ENCODE data around the gene MXRA7.

The MXRA7 gene

GRCh38 chr17:76683011-76683755 lies 27.6 kb downstream of the MXRA7 start:
- H2AFZ ChIP-seq (ENCODE audit: low read depth, low read length, severe bottlenecking) = no peak overlapping the region
- H4K20me1 ChIP-seq (ENCODE audit: low read depth, low read length) = no peaks in the 10 kb centered on the region
- no peaks in the 10 kb centered on the region for H3K27me3 ChIP-seq (ENCODE audit: low read length)
- no peak overlapping the region for H3K9ac ChIP-seq (ENCODE audit: low read length)
- H3K9me2 ChIP-seq (replicated peaks; ENCODE audit: insufficient read depth, low read length) = no peaks in the 10 kb centered on the region
- H3K36me3 ChIP-seq (ENCODE audit: low read length) = no peaks in the 10 kb centered on the region
- H3F3A ChIP-seq (ENCODE audit: insufficient read depth) = no peaks in the 10 kb centered on the region
- TF ChIP-seq CTCF (IDR thresholded peaks at IDR 0.05; ENCODE audit: insufficient read depth, low read length, poor library complexity, severe bottlenecking) (peak; percentile 18), EZH2phosphoT487 (conservative IDR thresholded peaks at IDR 0.05; ENCODE audit: low read length) (no peak)
- no peak overlapping the region for H3K4me2 ChIP-seq (ENCODE audit: low read depth, low read length, poor library complexity, severe bottlenecking)
- no peak overlapping the region for H3K27ac ChIP-seq (ENCODE audit: low read depth, low read length)
- no peaks in the 10 kb centered on the region for H3K9me3 ChIP-seq (ENCODE audit: insufficient read depth, low read length)
- no peak overlapping the region for H3K4me3 ChIP-seq (ENCODE audit: insufficient read depth, low read length, poor library complexity, severe bottlenecking)
- no peaks in the 10 kb centered on the region for H3K79me2 ChIP-seq (ENCODE audit: insufficient read depth, low read length)

- H3K9me3 ChIP-seq (ENCODE audit: insufficient read depth, low read length) = no peaks in the 10 kb centered on the region
- no peak for TF ChIP-seq EZH2phosphoT487 (conservative IDR thresholded peaks at IDR 0.05; ENCODE audit: low read length)
- no peak for TF ChIP-seq CTCF (IDR thresholded peaks at IDR 0.05; ENCODE audit: insufficient read depth, low read length, poor library complexity, severe bottlenecking)
- no peaks in the 10 kb centered on the region for H3K9me2 ChIP-seq (replicated peaks; ENCODE audit: insufficient read depth, low read length)
- no peaks in the 10 kb centered on the region for H3F3A ChIP-seq (ENCODE audit: insufficient read depth)
- no peaks in the 10 kb centered on the region for H3K36me3 ChIP-seq (ENCODE audit: low read length)
- no peak overlapping the region for H3K9ac ChIP-seq (ENCODE audit: low read length)
- H3K27ac ChIP-seq (ENCODE audit: low read depth, low read length) = no peak overlapping the region
- no peak overlapping the region for H3K4me3 ChIP-seq (ENCODE audit: insufficient read depth, low read length, poor library complexity, severe bottlenecking)
- H3K79me2 ChIP-seq (ENCODE audit: insufficient read depth, low read length) = no peaks in the 10 kb centered on the region
- no peak overlapping the region for H2AFZ ChIP-seq (ENCODE audit: low read depth, low read length, severe bottlenecking)
- H3K27me3 ChIP-seq (ENCODE audit: low read length) = no peaks in the 10 kb centered on the region
- no peak overlapping the region for H3K4me2 ChIP-seq (ENCODE audit: low read depth, low read length, poor library complexity, severe bottlenecking)
- H4K20me1 ChIP-seq (ENCODE audit: low read depth, low read length) = no peaks in the 10 kb centered on the region
Observed at GRCh38 chr17:76682296-76682695, 28.5 kb downstream of the MXRA7 start.

- no peak overlapping the region for H3K9ac ChIP-seq (ENCODE audit: low read length)
- H3K4me3 ChIP-seq (ENCODE audit: insufficient read depth, low read length, poor library complexity, severe bottlenecking) = no peak overlapping the region
- H3F3A ChIP-seq (ENCODE audit: insufficient read depth) = no peaks in the 10 kb centered on the region
- no peaks in the 10 kb centered on the region for H3K36me3 ChIP-seq (ENCODE audit: low read length)
- H4K20me1 ChIP-seq (ENCODE audit: low read depth, low read length) = no peaks in the 10 kb centered on the region
- H3K27ac ChIP-seq (ENCODE audit: low read depth, low read length) = no peak overlapping the region
- H3K9me2 ChIP-seq (replicated peaks; ENCODE audit: insufficient read depth, low read length) = no peaks in the 10 kb centered on the region
- no peak overlapping the region for H2AFZ ChIP-seq (ENCODE audit: low read depth, low read length, severe bottlenecking)
- H3K9me3 ChIP-seq (ENCODE audit: insufficient read depth, low read length) = no peaks in the 10 kb centered on the region
- H3K27me3 ChIP-seq (ENCODE audit: low read length) = no peaks in the 10 kb centered on the region
- no peaks in the 10 kb centered on the region for H3K79me2 ChIP-seq (ENCODE audit: insufficient read depth, low read length)
- TF ChIP-seq EZH2phosphoT487 (conservative IDR thresholded peaks at IDR 0.05; ENCODE audit: low read length) (no peak), CTCF (IDR thresholded peaks at IDR 0.05; ENCODE audit: insufficient read depth, low read length, poor library complexity, severe bottlenecking) (peak; percentile 74)
- no peak overlapping the region for H3K4me2 ChIP-seq (ENCODE audit: low read depth, low read length, poor library complexity, severe bottlenecking)
Observed at GRCh38 chr17:76681222-76682137, 29.3 kb downstream of the MXRA7 start.
